Loucy (cell line): ENCODE measurements around the gene PDIA4.
A peak's percentile ranks its signal among the peaks of the same experiment; 100 is the strongest.

Experiments used
- H2AFZ ChIP-seq: fragments of 200-600 bp; sonication (generic); 2 replicates; pipeline ENCODE4 v1.6.0; 2016; ENCODE audit warnings: antibody characterized with exemption, mild to moderate bottlenecking, low read length, moderate library complexity
- H3F3A ChIP-seq: fragments of 200-600 bp; 2 replicates; pipeline ENCODE4 v1.6.0; 2016; ENCODE audit warnings: antibody characterized with exemption, low read depth, mild to moderate bottlenecking
- H3K27me3 ChIP-seq: fragments of 200-600 bp; sonication (generic); 2 replicates; pipeline ENCODE4 v1.6.1; 2014; ENCODE audit warnings: low read length, mild to moderate bottlenecking; ENCODE audit not compliant: insufficient read depth, poor library complexity, severe bottlenecking
- H3K36me3 ChIP-seq: fragments of 200-600 bp; sonication (generic); 2 replicates; pipeline ENCODE4 v1.6.1; 2016; ENCODE audit warnings: low read length; ENCODE audit not compliant: insufficient read depth
- H3K4me1 ChIP-seq: fragments of 200-600 bp; sonication (generic); 2 replicates; pipeline ENCODE4 v1.5.1; 2014; ENCODE audit warnings: low read length, mild to moderate bottlenecking; ENCODE audit not compliant: insufficient read depth, poor library complexity, severe bottlenecking
- H3K4me2 ChIP-seq: fragments of 200-600 bp; sonication (generic); 2 replicates; pipeline ENCODE4 v1.6.0; 2014; ENCODE audit warnings: antibody characterized with exemption, low read length, low read depth, mild to moderate bottlenecking; ENCODE audit not compliant: poor library complexity, severe bottlenecking
- H3K4me3 ChIP-seq: fragments of 200-600 bp; sonication (generic); 2 replicates; pipeline ENCODE4 v1.5.1; 2014; ENCODE audit warnings: low read length, mild to moderate bottlenecking, mixed read lengths; ENCODE audit not compliant: poor library complexity, severe bottlenecking
- H3K79me2 ChIP-seq: fragments of 200-600 bp; sonication (generic); 2 replicates; pipeline ENCODE4 v1.6.1; 2014; ENCODE audit warnings: low read length; ENCODE audit not compliant: insufficient read depth
- H3K9ac ChIP-seq: fragments of 200-600 bp; sonication (generic); 2 replicates; pipeline ENCODE4 v1.6.0; 2014; ENCODE audit warnings: mild to moderate bottlenecking, low read depth, low read length, moderate library complexity; ENCODE audit not compliant: poor library complexity, severe bottlenecking
- H3K9me2 ChIP-seq: fragments of 200-600 bp; sonication (generic); replicated peaks from 2 replicates; pipeline ENCODE4 v1.6.1; 2016; ENCODE audit warnings: low read depth, low read length, mixed read lengths
- H3K9me3 ChIP-seq: fragments of 200-600 bp; sonication (generic); 2 replicates; pipeline ENCODE4 v1.6.1; 2014; ENCODE audit warnings: mild to moderate bottlenecking, antibody characterized with exemption, low read length, low read depth; ENCODE audit not compliant: insufficient read depth
- H4K20me1 ChIP-seq: fragments of 200-600 bp; sonication (generic); 2 replicates; pipeline ENCODE4 v1.6.0; 2014; ENCODE audit warnings: antibody characterized with exemption, low read length, mild to moderate bottlenecking; ENCODE audit not compliant: insufficient read depth, poor library complexity, severe bottlenecking
- CTCF ChIP-seq: fragments of 200-600 bp; sonication (generic); conservative IDR thresholded peaks from 2 replicates; pipeline ENCODE4 v1.5.1; 2014; ENCODE audit warnings: mild to moderate bottlenecking, antibody characterized with exemption, low read length
- EZH2phosphoT487 ChIP-seq: fragments of 200-600 bp; IDR thresholded peaks from 2 replicates; pipeline ENCODE4 v1.6.1; 2018; ENCODE audit warnings: antibody characterized with exemption, mild to moderate bottlenecking, moderate library complexity, borderline replicate concordance

PDIA4 gene

GRCh38 chr7:149027055-149027454, 1.2 kb downstream of the PDIA4 start:
- Histone ChIP-seq H4K20me1 (peaks cover 48% of the 10 kb centered on the region), H3K27me3 (peaks cover 4% of the 10 kb centered on the region), H3K4me1 (peaks cover 52% of the 10 kb centered on the region), H3K4me3 (peak overlapping the region; percentile 82), H3K4me2 (peak overlapping the region; percentile 94), H3K9ac (peak overlapping the region; percentile 99), H3K79me2 (peaks cover 61% of the 10 kb centered on the region), H2AFZ (no peak overlapping the region), H3K36me3 (no peaks in the 10 kb centered on the region), H3F3A (no peaks in the 10 kb centered on the region), H3K9me3 (no peaks in the 10 kb centered on the region), H3K9me2 (no peaks in the 10 kb centered on the region)
- no peak for TF ChIP-seq CTCF
- no peak for TF ChIP-seq EZH2phosphoT487

GRCh38 chr7:149023662-149024061, 4.6 kb downstream of the PDIA4 start:
- Histone ChIP-seq H3K9ac (peak overlapping the region; percentile 51), H3F3A (no peaks in the 10 kb centered on the region), H3K27me3 (peaks cover 4% of the 10 kb centered on the region), H3K36me3 (peaks cover 15% of the 10 kb centered on the region; the same call in 1 of the 2 replicates), H3K4me1 (peaks cover 46% of the 10 kb centered on the region), H4K20me1 (peaks cover 49% of the 10 kb centered on the region), H3K9me3 (no peaks in the 10 kb centered on the region), H3K9me2 (no peaks in the 10 kb centered on the region), H3K4me2 (peak overlapping the region; percentile 54), H3K4me3 (peak overlapping the region; percentile 32), H3K79me2 (peaks cover 78% of the 10 kb centered on the region), H2AFZ (no peak overlapping the region)
- TF ChIP-seq CTCF (no peak), EZH2phosphoT487 (no peak)

- TF ChIP-seq EZH2phosphoT487 (no peak), CTCF (no peak)
- Histone ChIP-seq H3K36me3 (peaks cover 15% of the 10 kb centered on the region; the same call in 1 of the 2 replicates), H3K79me2 (peaks cover 77% of the 10 kb centered on the region), H3K27me3 (peaks cover under 1% of the 10 kb centered on the region), H3K4me2 (peak overlapping the region; percentile 54), H3K4me1 (peaks cover 46% of the 10 kb centered on the region), H4K20me1 (peaks cover 47% of the 10 kb centered on the region), H3K4me3 (peak overlapping the region; percentile 32), H3F3A (no peaks in the 10 kb centered on the region), H2AFZ (no peak overlapping the region), H3K9me2 (no peaks in the 10 kb centered on the region), H3K9ac (peak overlapping the region; percentile 51), H3K9me3 (no peaks in the 10 kb centered on the region)
Observed at GRCh38 chr7:149022756-149023360, 5.4 kb downstream of the PDIA4 start.
